PC-3 (cell line): ENCODE data around the gene FOXR1.
"Not testable (repeated sequence)": the region's sequence is repeated elsewhere in the genome, so short reads cannot be mapped to it uniquely, and the experiment has no call there.

Source experiments
- EZH2 ChIP-seq: fragments of 300-600 bp; sonication (generic); IDR thresholded peaks from one replicate; pipeline ENCODE4 v1.6.1; 2017; ENCODE audit warnings: antibody characterized with exemption, mild to moderate bottlenecking, low read length; ENCODE audit not compliant: unreplicated experiment
- EZH2phosphoT487 ChIP-seq: fragments of 300-600 bp; sonication (generic); IDR thresholded peaks from 2 replicates; pipeline ENCODE4 v1.6.1; 2018; ENCODE audit warnings: mild to moderate bottlenecking, antibody characterized with exemption, low read length, borderline replicate concordance
- TF ChIP-seq, protein P1 (sequence below): fragments of 300-600 bp; sonication (generic); conservative IDR thresholded peaks from 2 replicates; pipeline ENCODE4 v1.5.1; 2017; ENCODE audit warnings: antibody characterized with exemption, low read depth, mild to moderate bottlenecking, low read length

DNA sequence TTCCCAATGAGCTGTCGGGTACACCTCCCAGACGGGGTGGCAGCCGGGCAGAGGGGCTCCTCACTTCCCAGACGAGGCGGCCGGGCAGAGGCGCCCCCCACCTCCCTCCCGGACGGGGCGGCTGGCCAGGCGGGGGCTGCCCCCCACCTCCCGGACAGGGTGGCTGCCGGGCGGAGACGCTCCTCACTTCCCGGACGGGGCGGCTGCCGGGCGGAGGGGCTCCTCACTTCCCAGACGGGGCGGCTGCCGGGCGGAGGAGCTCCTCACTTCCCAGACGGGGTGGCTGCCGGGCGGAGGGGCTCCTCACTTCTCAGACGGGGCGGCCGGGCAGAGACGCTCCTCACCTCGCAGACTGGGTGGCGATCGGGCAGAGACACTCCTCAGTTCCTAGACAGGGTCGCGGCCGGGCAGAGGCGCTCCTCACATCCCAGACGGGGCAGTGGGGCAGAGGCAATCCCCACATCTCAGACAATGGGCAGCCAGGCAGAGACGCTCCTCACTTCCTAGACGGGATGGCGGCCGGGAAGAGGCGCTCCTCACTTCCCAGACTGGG lies 20.0 kb downstream of the FOXR1 start:
- TF ChIP-seq, protein P1, sequence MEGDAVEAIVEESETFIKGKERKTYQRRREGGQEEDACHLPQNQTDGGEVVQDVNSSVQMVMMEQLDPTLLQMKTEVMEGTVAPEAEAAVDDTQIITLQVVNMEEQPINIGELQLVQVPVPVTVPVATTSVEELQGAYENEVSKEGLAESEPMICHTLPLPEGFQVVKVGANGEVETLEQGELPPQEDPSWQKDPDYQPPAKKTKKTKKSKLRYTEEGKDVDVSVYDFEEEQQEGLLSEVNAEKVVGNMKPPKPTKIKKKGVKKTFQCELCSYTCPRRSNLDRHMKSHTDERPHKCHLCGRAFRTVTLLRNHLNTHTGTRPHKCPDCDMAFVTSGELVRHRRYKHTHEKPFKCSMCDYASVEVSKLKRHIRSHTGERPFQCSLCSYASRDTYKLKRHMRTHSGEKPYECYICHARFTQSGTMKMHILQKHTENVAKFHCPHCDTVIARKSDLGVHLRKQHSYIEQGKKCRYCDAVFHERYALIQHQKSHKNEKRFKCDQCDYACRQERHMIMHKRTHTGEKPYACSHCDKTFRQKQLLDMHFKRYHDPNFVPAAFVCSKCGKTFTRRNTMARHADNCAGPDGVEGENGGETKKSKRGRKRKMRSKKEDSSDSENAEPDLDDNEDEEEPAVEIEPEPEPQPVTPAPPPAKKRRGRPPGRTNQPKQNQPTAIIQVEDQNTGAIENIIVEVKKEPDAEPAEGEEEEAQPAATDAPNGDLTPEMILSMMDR: not testable (repeated sequence)
- not testable (repeated sequence) for TF ChIP-seq EZH2, EZH2phosphoT487
